ENCODE data around the gene NCBP3.

DNA sequence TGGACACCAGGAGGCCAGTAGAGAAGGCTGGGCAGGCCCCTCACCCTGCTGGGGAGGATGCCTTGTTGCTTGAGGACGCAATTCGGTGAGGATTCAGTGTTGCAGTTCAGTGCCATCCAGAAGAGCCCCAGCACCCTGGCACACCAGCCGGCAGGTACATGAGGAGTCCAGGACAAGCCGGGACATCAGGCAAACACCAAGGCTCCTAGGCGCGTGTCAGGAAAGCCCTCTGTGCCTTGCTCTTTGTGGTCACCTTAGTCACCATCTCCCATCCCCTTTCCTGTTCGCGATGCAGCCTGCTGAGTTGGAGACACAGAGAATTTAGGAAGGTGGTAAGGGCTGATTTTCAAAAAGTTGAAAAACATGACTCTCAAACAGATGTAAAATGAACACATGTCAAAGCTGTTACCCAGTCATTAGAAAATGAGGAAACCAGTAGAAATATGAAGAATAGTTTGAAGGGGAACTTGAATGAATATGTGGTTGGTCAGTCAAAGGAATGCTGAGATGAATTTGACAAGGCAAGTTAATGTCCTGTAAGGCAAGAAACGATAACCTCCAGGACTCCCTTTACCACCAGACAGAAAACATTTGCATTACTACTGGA lies 2.3 kb upstream of the NCBP3 start:
- TF ChIP-seq, protein P1, sequence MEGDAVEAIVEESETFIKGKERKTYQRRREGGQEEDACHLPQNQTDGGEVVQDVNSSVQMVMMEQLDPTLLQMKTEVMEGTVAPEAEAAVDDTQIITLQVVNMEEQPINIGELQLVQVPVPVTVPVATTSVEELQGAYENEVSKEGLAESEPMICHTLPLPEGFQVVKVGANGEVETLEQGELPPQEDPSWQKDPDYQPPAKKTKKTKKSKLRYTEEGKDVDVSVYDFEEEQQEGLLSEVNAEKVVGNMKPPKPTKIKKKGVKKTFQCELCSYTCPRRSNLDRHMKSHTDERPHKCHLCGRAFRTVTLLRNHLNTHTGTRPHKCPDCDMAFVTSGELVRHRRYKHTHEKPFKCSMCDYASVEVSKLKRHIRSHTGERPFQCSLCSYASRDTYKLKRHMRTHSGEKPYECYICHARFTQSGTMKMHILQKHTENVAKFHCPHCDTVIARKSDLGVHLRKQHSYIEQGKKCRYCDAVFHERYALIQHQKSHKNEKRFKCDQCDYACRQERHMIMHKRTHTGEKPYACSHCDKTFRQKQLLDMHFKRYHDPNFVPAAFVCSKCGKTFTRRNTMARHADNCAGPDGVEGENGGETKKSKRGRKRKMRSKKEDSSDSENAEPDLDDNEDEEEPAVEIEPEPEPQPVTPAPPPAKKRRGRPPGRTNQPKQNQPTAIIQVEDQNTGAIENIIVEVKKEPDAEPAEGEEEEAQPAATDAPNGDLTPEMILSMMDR (IDR thresholded peaks at IDR 0.05 in 4 of 5, conservative IDR thresholded peaks at IDR 0.05 in 1 of 5) = no peak
- TF ChIP-seq POLR2A (IDR thresholded peaks at IDR 0.05) = no peak

Measured in gastrocnemius medialis (tissue), 4 donors.